Measurements from ENCODE around the gene DMRTC2.

DMRTC2 gene

GRCh38 chr19:41853768-41854167 lies 8.9 kb downstream of the DMRTC2 start:
- TF ChIP-seq CTCF (IDR thresholded peaks at IDR 0.05): no peak
- DNase-seq (ENCODE audit: low spot score): no peak
- H3K4me3 ChIP-seq: no peak overlapping the region
- no peak overlapping the region for H3K27ac ChIP-seq

- H3K4me3 ChIP-seq: peak overlapping the region; percentile 99
- no peak for TF ChIP-seq CTCF (IDR thresholded peaks at IDR 0.05)
- DNase-seq (ENCODE audit: low spot score): no peak
- peak overlapping the region; percentile 71 to 99 for H3K27ac ChIP-seq
These were observed 14.4 kb downstream of the DMRTC2 start for GRCh38 chr19:41859213-41859617.

GRCh38 chr19:41859618-41860418 lies 15.0 kb downstream of the DMRTC2 start, which contains the start of gene RPS19:
TSS of gene RPS19 (plus strand) at chr19:41860255. CDS start at chr19:41860775, 520 bp downstream.
- peak; percentile 56 for TF ChIP-seq CTCF (IDR thresholded peaks at IDR 0.05)
- peak within 1 kb of the TSS; percentile 99 for H3K4me3 ChIP-seq
- peak within 1 kb of the TSS; percentile 71 to 99 for H3K27ac ChIP-seq
- DNase-seq (ENCODE audit: low spot score): peak; percentile 99

- H3K27ac ChIP-seq: peak overlapping the region; percentile 71 to 99
- H3K4me3 ChIP-seq: peak overlapping the region; percentile 99
- peak; percentile 83 for DNase-seq (ENCODE audit: low spot score)
- TF ChIP-seq CTCF (IDR thresholded peaks at IDR 0.05): no peak
These were observed 15.7 kb downstream of the DMRTC2 start for GRCh38 chr19:41860419-41861115.

- TF ChIP-seq CTCF (IDR thresholded peaks at IDR 0.05): no peak
- peak overlapping the region in 1 of 2 donors; percentile 99 for H3K27ac ChIP-seq
- DNase-seq (ENCODE audit: low spot score): no peak
- H3K4me3 ChIP-seq: peak overlapping the region; percentile 99
These were observed 16.4 kb downstream of the DMRTC2 start for GRCh38 chr19:41861116-41861768.

GRCh38 chr19:41861846-41862245 lies 17.0 kb downstream of the DMRTC2 start:
- no peak for TF ChIP-seq CTCF (IDR thresholded peaks at IDR 0.05)
- DNase-seq (ENCODE audit: low spot score): no peak
- peak overlapping the region; percentile 99 for H3K4me3 ChIP-seq
- H3K27ac ChIP-seq: no peak overlapping the region

Data from coronary artery (tissue), 2 donors.